GM23248 (cell line): Measurements from ENCODE around the gene IL6.
"Not testable (repeated sequence)": the region's sequence is repeated elsewhere in the genome, so short reads cannot be mapped to it uniquely, and the experiment has no call there.

ENCODE experiments used
- EZH2 ChIP-seq: fragments of 200-600 bp; sonication (generic); IDR thresholded peaks from 2 replicates; pipeline ENCODE4 v1.6.1; 2018; ENCODE audit warnings: antibody characterized with exemption, mild to moderate bottlenecking; ENCODE audit not compliant: insufficient read depth, poor library complexity, severe bottlenecking
- EZH2phosphoT487 ChIP-seq: fragments of 200-600 bp; sonication (generic); IDR thresholded peaks from 2 replicates; pipeline ENCODE4 v1.6.1; 2018; ENCODE audit warnings: antibody characterized with exemption, moderate library complexity, mild to moderate bottlenecking, low read depth; ENCODE audit not compliant: insufficient read depth

DNA sequence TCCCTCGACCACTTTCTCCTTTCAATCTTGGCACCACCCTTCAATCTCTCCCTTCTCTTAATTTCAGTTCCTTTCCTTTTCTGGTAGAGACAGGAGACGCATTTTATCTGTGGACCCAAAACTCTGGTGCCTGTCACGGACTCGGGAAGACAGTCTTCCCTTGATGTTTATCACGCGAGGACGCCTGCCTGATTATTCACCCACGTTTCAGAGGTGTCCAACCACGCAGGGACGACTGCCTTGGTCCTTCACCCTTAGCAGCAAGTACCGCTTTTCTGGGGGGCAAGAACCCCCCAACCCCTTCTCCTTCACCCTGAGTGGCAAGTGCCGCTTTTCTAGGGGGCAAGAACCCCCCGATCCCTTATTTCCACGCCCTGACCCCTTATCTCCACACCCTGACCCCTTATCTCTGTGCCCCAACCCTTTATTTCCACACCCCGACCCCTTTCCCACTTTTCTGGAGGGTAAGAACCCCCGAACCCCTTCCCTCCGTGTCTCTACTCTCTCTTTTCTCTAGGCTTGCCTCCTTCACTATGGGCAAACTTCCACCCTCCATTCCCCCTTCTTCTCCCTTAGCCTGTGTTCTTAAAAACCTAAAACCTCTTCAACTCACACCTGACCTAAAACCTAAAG, 22.9 kb upstream of the IL6 start:
- not testable (repeated sequence) for TF ChIP-seq EZH2, EZH2phosphoT487
